HK-2 (cell line): ENCODE data around the gene COX7B2.

ENCODE experiments used
- DNase-seq: peaks from one replicate; pipeline ENCODE4 v3.0.0-alpha.2; 2018; ENCODE audit not compliant: unreplicated experiment

Gene COX7B2, protein sequence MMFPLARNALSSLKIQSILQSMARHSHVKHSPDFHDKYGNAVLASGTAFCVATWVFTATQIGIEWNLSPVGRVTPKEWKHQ

GRCh38 chr4:46909078-46909477 lies at the start of gene COX7B2:
Gene COX7B2 (minus strand): TSS chr4:46909245. CDS start chr4:46735192, 174,053 bp downstream.
- no peak for DNase-seq

DNA sequence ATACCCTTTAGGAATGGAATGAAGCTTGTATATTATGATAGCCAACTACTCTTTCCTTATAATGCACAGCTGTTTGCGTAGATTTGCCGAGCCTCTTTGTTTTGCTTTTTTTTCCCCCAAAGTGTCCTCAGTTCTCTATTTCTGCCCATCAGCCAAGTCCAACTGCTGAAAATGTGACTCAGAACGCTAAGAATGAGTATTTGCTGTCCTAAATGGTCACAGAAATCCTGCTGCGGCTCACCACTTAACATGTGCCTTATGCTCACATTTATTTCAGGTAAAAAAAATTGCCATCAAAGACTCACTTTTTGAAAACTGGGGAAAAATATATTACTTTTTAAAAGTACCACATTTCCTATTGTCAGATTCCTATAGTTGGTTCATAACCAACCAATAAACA lies 47.4 kb upstream of the COX7B2 start:
- no peak for DNase-seq

GRCh38 chr4:46955601-46956000 lies 46.6 kb upstream of the COX7B2 start:
- no peak for DNase-seq

GRCh38 chr4:46954643-46955042 lies 45.6 kb upstream of the COX7B2 start:
- DNase-seq = no peak

GRCh38 chr4:46953564-46953963 lies 44.5 kb upstream of the COX7B2 start:
- DNase-seq = no peak

GRCh38 chr4:46952451-46952850 lies 43.4 kb upstream of the COX7B2 start:
- DNase-seq = no peak

DNA sequence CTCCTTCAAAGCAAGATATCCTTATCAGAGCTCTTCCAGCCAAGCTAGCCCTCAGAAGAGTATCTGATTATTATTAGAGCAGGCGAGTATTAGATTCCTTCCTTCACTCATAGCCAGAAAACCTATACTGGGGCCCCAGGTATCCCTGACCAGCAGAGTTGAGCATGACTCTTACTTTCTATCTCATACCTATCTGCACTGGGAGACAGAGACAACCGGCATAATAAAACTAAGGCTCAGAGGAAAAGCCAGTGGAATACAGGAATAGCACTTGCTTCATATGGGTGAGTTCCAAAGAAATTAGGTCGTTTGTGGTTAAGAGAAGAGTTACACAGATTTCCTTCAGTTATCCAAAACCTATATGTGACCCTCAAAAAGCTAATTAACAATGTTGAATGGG lies 41.8 kb upstream of the COX7B2 start:
- DNase-seq = no peak

DNA sequence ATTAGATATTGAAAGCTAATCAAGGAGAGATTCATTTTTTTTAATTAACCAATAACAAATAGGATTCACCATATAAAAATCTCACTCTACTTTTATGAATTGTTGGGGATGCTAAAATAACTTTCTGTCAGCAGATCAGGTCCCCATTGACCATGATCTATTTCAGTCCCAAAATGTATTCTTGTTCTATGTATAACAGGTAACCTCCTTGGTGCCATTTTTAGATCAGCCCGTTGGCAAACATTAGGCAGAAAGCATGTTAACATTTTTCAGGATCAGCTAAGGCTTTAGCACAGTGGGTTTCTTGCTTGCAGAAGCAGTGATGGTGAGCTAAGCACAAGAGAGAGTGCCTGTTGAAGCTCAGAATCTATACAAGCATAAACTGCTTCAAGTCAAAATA lies 40.8 kb upstream of the COX7B2 start:
- no peak for DNase-seq

DNA sequence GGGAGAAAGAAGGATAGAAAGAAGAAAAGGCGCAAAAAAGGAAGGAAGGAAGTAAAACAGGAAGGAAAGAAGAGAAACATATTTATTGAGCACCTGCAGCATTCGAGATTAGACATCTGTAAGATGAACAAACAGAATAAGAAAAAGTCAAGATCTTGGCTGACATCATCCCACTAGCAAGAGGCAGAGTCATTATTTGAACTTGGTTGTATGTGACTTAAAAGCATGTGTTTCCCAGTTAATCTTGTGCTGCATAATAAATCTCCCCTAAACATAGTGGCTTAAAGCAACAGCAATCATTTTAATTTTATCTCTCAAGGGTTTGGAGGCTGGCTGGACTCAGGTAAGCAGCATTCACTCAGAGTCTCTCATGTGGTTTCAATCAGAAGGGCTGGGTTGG lies 38.5 kb upstream of the COX7B2 start:
- no peak for DNase-seq

DNA sequence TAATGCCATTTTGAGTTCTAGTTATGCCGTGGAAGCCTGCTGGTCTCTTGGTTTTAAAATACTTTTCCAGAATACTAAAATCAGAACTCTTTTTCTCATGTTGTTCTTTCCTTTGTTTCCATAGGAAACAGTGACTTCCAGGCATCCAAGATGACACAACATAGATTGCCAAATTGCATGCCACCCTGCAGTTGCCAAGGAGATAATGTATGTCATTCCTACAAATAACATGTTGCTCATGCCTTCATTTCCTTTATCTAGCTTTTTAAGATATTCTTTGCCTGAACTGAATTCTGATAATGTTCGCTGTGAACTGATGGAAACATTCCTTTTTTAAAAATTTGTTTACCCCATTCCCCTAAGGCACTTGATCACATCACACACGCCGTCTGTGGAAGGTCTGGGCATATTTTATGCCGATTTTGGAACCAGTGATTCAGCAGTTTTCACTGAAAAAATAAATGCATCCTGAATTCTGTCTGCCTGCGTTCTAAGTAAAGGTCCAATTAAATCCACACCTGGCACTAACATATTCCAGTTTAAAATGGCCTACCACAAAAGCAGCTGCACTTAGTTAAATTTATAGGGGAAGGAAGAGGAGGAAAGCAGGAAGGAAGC lies 38.0 kb upstream of the COX7B2 start:
- DNase-seq = no peak

GRCh38 chr4:46945062-46945461 lies 36.0 kb upstream of the COX7B2 start:
- no peak for DNase-seq

GRCh38 chr4:46944345-46944744 lies 35.3 kb upstream of the COX7B2 start:
- no peak for DNase-seq

GRCh38 chr4:46937493-46937892 lies 28.4 kb upstream of the COX7B2 start:
- DNase-seq = no peak

- DNase-seq = no peak
Measured at GRCh38 chr4:46934726-46935125, 25.7 kb upstream of the COX7B2 start.

DNA sequence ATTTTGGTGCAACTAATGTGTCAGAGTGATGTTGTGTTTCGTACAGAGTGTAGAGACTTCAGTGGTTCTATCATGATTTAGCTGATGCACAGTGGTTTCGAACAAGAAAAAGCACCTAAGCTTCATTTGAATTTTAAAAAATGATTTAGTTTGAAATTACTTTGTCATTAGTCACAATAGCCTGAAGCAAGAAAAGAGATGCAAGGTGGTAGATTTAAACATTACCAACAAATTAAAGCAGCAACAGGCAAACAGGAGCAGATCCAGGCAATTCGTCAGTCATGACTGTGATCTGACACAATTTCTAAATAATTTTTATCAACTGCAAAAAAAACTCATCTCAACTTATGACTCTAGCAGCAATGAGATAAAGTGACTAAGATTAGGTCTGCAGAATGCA lies 24.6 kb upstream of the COX7B2 start:
- DNase-seq = no peak

DNA sequence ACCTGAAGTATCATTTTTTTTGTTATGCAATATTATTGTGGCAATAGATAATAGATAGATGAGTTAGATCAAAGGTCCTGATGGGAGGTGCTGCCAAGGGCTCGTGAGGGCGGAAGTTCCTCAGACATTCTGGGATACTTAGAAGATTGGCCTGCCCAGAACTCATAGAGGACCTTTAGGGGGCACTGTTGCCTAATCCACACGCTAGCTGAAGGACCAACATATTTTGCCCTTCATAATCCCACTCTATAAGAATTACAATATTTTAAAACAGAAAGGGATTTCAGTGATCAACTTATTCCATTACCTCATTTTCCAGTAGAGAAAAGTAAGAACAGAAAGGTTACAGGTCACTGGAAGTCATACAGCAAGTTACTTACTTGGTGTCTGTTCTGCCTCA lies 22.9 kb upstream of the COX7B2 start:
- DNase-seq = peak; percentile 1

- no peak for DNase-seq
Measured at GRCh38 chr4:46930891-46931290, 21.8 kb upstream of the COX7B2 start.

DNA sequence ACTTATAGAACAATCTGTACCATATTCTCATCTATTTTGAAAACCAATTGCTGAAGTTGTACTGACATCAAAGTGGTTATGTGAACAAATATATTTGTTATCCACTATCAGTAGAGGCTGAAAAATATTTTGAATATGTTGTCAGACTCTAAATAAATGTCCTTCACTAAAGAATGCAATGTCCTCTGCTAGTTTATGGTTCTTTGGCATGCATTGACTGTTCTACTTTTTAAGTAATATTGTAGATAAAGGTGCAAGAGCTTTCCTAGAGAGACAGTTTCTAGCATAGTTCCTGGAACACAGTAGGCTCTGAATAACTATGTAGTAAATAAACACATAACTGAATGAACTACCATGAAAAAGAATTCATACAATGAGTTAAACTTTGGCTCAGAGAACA lies 18.2 kb upstream of the COX7B2 start:
- DNase-seq = no peak

GRCh38 chr4:46924789-46925529 lies 15.9 kb upstream of the COX7B2 start:
- no peak for DNase-seq

DNA sequence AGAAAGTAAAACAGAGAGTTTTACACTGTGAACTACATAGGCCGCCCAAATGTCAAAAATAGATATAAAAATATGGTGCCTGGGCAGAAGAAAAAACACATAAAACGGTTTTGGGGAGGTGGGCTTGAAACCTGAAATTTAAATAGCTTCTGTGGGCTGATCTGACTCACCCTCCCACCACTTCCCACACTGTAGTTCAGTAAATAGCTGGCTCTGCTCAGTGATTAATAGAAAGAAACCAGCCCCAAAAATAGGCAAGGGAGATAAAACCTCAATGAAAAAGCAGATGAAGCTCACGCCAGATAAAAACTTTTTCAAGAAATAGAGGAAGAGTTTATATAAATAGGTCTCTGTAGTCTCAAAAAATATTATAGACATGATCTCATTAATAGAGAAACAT lies 13.2 kb upstream of the COX7B2 start:
- DNase-seq = no peak

DNA sequence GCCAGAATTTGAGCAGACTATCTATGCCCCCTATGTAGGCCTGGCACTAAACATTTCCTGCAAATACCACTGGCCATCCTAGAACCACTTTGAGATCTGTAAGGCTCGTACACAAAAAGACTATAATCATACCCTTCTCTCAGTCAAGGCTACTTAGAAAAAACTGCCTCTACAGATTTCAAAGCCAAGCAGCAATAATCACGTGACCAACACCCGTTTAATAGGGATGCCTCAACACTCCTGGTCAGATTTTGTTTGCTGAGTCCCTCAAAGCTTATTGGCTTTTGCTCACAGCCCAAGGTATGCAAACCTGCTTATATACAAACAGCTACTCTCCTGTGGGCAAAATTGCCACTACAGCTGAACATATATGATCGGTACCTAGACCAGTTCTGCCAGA lies 897 bp downstream of the COX7B2 start:
- no peak for DNase-seq

GRCh38 chr4:46900082-46900481 lies 9.0 kb downstream of the COX7B2 start:
- DNase-seq = no peak

DNA sequence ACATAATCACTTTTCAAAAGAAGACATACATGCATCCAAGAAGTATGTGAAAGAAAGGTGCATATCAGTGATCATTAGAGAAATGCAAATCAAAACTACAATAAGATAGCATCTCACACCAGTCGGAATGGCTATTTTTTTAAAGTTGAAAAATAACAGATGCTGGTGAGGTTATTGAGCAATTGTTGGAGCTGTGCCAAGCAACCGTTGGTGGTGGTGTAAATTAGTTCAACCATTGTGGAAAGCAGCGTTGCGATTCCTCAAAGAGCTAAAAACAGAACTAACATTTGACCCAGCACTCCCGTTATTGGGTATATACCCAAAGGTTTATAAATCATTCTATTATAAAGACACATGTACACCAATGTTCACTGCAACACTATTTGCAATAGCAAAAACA lies 14.2 kb downstream of the COX7B2 start:
- no peak for DNase-seq

- DNase-seq = no peak
Measured at GRCh38 chr4:46890056-46890455, 19.0 kb downstream of the COX7B2 start.
